T-helper 9 cell (primary cell): Measurements from ENCODE around the gene ALG8.

Experiments used
- DNase-seq: peaks from one replicate; pipeline ENCODE4 v3.0.0-alpha.2; 2020

ALG8 gene

DNA sequence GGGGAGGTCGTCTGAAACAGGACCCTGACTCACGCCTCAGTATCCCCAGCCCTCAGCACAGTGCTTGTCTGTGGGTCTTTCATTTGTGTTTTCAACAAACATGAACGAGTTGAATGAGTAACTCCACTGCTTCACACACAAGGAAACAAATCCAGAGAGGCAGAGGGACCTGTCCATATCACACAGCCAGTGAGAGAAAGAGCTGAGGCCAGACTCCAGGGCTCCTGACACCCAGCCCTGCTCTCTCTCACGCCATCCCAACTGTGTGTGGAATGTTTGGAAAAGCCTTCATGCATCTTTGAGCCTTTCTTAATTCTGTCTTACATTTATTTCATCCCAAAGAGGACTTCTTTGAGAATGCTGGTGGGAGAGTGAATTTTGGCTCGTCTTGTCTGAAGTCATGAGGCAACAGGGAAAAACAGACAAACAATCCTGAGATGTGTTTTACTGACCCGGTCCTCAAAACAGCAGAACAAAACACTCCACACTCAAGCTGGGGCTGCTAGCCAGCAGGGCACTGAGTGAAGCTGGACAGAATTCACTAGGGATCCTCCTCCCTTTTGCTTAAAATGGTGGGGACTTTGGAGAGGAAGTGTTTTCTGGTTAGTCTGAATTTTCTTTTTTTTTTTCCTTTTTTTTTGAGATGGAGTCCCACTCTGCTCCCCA lies 19.7 kb upstream of the ALG8 start:
- DNase-seq, result no peak

GRCh38 chr11:78156127-78156844 lies 16.9 kb upstream of the ALG8 start:
- no peak for DNase-seq

GRCh38 chr11:78151804-78152203 lies 12.4 kb upstream of the ALG8 start:
- DNase-seq, result no peak

- DNase-seq, result no peak
Observed at GRCh38 chr11:78150754-78151153, 11.3 kb upstream of the ALG8 start.

DNA sequence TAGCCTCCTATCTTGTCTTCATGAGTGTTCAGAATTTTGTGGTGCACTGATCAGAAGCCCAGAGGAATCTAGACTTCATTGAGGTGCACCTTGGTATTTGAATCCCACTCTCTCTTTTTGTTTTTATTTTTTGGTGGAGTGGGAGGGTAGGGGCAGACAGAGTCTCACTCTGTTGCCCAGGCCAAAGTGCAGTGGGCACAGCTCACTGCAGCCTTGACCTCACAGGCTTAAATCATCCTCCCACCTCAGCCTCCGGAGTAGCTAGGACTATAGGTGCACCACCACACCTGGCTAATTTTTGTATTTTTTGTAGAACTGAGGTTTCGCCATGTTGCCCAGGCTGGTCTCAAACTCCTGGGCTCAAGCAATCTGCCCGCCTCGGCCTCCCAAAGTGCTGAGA lies 10.9 kb upstream of the ALG8 start:
- DNase-seq, result no peak

GRCh38 chr11:78149646-78150045 lies 10.2 kb upstream of the ALG8 start:
- DNase-seq, result no peak

DNA sequence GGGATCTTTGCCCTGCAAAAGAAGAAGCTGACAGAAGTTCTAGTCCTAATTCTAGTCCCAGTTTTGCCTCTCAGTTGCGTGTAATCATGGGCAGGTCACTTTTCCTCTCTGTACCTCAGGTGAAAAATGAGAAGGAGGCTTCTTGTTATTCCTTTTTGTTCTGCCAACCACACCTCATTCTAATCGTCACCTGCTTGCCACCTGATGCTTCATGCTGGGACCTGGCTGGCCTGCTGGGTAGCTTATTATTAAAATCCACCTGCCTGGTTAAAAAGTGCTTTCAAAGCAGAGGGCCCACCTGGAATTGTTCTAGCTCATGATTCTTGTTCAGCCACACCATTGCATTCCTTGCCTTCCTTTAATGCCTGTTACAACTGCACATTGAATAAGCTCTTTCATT lies 8.4 kb upstream of the ALG8 start:
- DNase-seq, result no peak

GRCh38 chr11:78145511-78146025 lies 6.1 kb upstream of the ALG8 start:
- DNase-seq, result no peak

DNA sequence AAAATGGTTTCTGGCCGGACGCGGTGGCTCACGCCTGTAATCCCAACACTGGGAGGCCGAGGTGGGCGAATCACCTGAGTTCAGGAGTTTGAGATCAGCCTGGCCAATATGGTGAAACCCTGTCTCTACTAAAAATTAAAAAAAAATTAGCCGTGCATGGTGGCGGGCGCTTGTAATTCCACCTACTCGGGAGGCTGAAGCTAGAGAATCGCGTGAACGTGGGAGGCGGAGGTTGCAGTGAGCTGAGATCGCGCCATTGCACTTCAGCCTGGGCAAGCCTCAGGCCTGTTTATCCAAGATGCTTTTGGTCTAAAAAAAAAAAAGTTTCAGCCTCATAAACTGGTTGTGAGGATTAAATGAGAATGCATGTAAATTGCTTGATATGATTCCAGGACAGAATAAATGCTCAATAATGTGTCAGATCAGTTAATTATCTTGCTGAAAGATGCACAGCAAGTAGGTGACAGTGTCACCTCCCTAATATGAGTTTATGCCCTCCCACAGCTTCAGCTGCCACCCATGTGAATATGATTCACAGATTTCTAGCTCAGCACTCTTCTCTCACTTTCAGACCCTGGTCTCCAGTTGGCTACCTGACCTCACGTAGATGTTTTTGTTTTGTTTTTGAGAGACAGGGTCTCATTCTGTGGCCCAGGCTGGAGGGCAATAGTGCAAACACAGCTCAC lies 1.1 kb upstream of the ALG8 start:
- no peak for DNase-seq

DNA sequence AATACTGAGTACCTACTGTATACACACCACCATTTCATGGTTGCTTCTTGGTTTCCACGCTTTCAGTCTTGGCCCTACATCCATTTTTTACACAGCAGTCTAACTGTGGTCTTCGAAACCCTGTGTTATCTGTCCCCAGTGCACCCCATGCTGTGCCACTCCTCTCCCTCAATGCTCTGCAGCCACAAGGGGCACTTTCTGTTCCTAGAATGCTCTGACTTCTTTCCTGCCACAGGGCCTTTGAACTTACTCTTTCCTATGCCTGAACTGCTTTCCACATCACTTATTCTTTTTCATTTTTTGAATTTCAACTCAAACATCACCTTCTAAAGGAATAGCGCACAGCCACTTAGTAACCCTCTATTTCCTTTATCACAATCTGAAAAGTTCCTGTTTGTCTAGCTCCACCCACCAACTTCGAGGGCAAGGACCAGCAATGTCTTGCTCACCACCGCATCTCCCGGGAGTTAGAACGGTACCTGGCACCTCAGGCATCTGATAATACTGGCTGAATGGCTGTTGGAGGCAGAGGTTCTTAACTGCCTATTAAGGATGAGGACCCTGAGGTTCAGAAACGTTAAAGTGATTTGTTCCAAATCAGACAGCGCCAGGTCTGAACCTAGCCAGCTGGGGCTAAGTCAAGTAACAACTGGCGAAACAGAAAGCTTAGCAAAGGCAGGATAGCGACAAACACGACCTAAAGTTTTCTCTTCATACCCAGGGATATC lies 568 bp downstream of the ALG8 start:
- DNase-seq, result no peak

DNA sequence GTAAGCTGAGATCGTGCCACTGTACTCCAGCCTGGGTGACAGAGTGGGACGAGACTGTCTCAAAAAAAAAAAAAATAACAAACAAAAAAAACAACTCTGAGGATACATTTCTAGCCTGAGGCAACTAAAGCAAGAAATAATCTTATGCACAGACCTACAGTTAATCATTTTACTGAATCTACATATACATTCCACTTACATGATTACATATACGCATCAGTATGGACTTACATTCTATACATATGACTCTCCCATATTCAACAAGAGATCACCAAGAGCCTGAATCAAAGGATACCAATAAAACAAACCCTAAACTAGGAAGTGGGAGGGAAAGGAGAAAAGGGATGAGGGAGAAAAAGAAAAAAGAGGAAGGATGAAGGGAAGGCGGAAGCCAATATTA lies 1.1 kb downstream of the ALG8 start:
- DNase-seq, result no peak

DNA sequence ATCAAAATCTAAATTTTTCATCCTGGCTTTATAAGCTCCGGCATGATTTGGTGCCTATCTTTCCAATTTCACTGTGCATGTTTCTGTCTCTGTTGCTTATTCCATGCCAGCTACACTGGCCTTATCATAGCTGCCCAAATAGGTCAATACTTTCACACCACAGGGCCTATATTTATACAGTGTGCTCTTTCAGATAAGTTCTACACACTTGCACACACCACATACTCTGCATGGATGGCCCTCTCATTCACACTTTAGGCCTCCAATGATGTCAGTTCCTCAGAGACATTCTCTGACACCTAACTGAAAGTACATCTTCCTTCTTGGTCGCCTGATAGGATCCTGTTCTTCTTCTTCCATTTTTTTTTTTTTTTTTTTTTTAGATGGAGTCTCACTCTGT lies 7.0 kb downstream of the ALG8 start:
- no peak for DNase-seq

GRCh38 chr11:78131956-78132355 lies 7.5 kb downstream of the ALG8 start:
- no peak for DNase-seq

GRCh38 chr11:78127403-78127802 lies 12.0 kb downstream of the ALG8 start:
- no peak for DNase-seq

DNA sequence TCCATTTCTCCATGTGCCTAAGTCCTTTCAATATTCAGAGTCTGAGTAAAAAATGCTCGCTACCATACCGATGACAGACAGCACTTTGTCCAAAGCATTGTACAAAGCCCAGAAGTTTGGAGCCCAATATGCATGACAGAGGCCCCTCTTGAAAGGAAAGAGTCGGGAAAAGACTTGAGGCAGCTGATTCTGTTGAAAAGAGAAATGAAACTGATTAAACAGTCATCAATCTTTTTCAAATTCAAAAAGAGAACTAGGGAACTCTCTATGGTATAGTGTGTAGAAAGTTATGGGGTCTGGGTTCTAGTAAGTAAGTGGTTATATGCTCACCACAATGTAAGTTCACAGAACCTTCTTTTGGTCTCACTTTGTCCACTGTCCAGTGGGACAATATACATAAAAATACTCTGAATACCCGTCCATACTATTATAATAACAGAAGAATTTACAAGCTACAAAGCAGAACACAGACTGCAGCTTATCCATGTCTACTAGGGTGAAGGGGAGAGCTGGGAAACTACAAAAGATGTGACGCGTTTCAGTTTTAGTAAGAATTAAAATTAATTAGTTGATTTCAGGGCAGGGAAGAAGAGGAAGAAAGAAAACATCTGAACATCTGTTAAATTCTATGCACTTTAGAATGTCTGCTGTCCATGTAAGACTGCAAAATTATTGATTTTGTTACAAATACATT lies 26.7 kb downstream of the ALG8 start:
- DNase-seq, result no peak

DNA sequence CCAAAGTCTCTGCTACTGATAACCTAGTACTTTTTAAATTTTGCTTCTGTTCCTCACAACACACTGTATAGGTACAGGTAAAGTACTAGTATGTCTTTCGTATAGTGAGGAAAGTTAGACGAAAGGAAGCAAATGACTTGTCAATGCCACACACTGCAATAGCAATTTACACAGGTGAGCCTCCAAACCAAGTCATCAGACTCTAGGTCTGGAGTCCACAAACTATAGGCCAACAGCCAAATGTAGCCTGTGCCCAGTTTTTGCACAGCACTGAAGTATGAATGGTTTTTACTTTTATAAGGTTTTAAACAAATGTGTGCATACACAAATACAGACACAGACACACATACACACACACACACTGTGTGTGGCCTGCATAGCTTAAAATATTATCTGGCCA lies 28.1 kb downstream of the ALG8 start:
- no peak for DNase-seq

- no peak for DNase-seq
Observed at GRCh38 chr11:78110830-78111229, 28.6 kb downstream of the ALG8 start.

GRCh38 chr11:78110351-78110750 lies 29.1 kb downstream of the ALG8 start:
- DNase-seq, result no peak

GRCh38 chr11:78109081-78110015 lies 30.1 kb downstream of the ALG8 start:
- no peak for DNase-seq

GRCh38 chr11:78100676-78101472 lies 38.6 kb downstream of the ALG8 start:
- DNase-seq, result no peak

DNA sequence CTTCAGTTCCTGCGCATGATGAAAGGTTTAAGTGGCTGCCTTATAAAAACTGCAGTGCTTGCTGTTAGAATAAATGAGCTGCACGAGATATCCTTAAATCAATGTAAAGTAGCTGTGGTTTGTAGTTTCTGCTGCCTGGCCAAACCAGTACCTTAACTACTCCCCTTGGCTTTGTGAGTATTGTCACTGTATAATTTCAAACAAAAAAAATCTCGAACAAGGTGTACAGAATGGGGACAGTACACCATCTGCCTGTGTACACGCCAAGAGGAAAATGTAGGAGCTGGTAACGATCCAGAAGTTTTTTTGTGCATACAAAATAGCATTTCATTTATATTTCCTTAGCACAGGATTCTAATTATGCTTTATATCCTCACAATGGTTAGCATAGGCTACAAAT lies 39.2 kb downstream of the ALG8 start:
- no peak for DNase-seq
